Mucosa of descending colon (tissue), 3 donors: ENCODE results near the gene CYB5B. TPM values are rescaled to one million over a fixed set of nuclear protein-coding genes. Genes with fewer than 3 reads are reported as not detected.

Experiments
- ATAC-seq: fragments of 200-7000 bp; cut with Tn5 transposase; one replicate; pipeline ENCODE4 v1.9.1; 2020; ENCODE audit warnings: mild to moderate bottlenecking, moderate library complexity
- DNase-seq, 3 donors: peaks; one replicate each; pipeline ENCODE4 v3.0.0-alpha.2; 2020
- H3K36me3 ChIP-seq: fragments of 200-600 bp; one replicate; pipeline ENCODE4 v1.8.0; 2021; ENCODE audit warnings: low read depth, mild to moderate bottlenecking
- H3K4me1 ChIP-seq: fragments of 200-600 bp; one replicate; pipeline ENCODE4 v1.8.0; 2021; ENCODE audit warnings: low read depth, mild to moderate bottlenecking
- H3K4me3 ChIP-seq: fragments of 200-600 bp; one replicate; pipeline ENCODE4 v1.8.0; 2021; ENCODE audit warnings: mild to moderate bottlenecking
- H3K9me3 ChIP-seq: fragments of 200-600 bp; one replicate; pipeline ENCODE4 v1.8.0; 2021; ENCODE audit warnings: mild to moderate bottlenecking
- CTCF ChIP-seq: fragments of 200-600 bp; IDR thresholded peaks from one replicate; pipeline ENCODE4 v1.8.0; 2022; ENCODE audit warnings: antibody characterized with exemption, mild to moderate bottlenecking
- intact Hi-C, 2 donors: fragments of 100-400 bp; cut with DNase I in 1 of 2; cut with micrococcal nuclease in 1 of 2; formaldehyde crosslinking; loops; one replicate each; pipeline versions ENCODE4 v1.11.0 to v1.11.1; 2022; cut with DNase I, micrococcal nuclease
- total RNA-seq, 3 donors: library from RNA; stranded (reverse); fragmentation: NEBNext Ultra II Directional in 2 of 3; extraction: Animal tissue kit (Norgen Biotek cat#: 25700) in 2 of 3; gene quantifications; one replicate each; pipeline versions ENCODE4 v1.2.1 to v1.2.4, GENCODE V29; 2021 to 2023
- donor health status: DM: no; HTN: no; CAD: no; lungs with moderate emphysema.
- donor health status: DM: no; HTN: no; CAD: no.
- donor health status: DM: no; HTN: yes; CAD: no.

CYB5B gene
- total RNA-seq, 3 donors from 2014 or later, result 121 to 187 (median 159) TPM

- DNase-seq (no peak), ATAC-seq (no peak)
- Histone ChIP-seq H3K36me3 (no peaks in the 10 kb centered on the region), H3K9me3 (no peaks in the 10 kb centered on the region), H3K4me1 (no peaks in the 10 kb centered on the region), H3K4me3 (no peak overlapping the region)
- intact Hi-C loops, result no loop called here
- TF ChIP-seq CTCF, result no peak
These were observed 83.8 kb downstream of the CYB5B start for GRCh38 chr16:69508033-69508755.

GRCh38 chr16:69509125-69509524 lies 84.7 kb downstream of the CYB5B start:
- Histone ChIP-seq H3K9me3 (no peaks in the 10 kb centered on the region), H3K4me1 (no peaks in the 10 kb centered on the region), H3K36me3 (no peaks in the 10 kb centered on the region), H3K4me3 (no peak overlapping the region)
- no peak for DNase-seq
- intact Hi-C loops, result no loop called here
- no peak for ATAC-seq
- no peak for TF ChIP-seq CTCF

- no peak overlapping the region for H3K4me3 ChIP-seq
- no peaks in the 10 kb centered on the region for H3K4me1 ChIP-seq
- intact Hi-C loops, result no loop called here
- H3K36me3 ChIP-seq, result no peaks in the 10 kb centered on the region
- H3K9me3 ChIP-seq, result no peaks in the 10 kb centered on the region
- ATAC-seq, result no peak
- no peak for DNase-seq
- TF ChIP-seq CTCF, result no peak
These were observed 87.2 kb downstream of the CYB5B start for GRCh38 chr16:69511651-69512050.

- Histone ChIP-seq H3K36me3 (no peaks in the 10 kb centered on the region), H3K4me3 (no peak overlapping the region), H3K4me1 (no peaks in the 10 kb centered on the region), H3K9me3 (no peaks in the 10 kb centered on the region)
- intact Hi-C loops, result no loop called here
- DNase-seq (no peak), ATAC-seq (no peak)
- no peak for TF ChIP-seq CTCF
These were observed 89.0 kb downstream of the CYB5B start for GRCh38 chr16:69513180-69513966.

GRCh38 chr16:69514356-69514755 lies 89.9 kb downstream of the CYB5B start:
- no peaks in the 10 kb centered on the region for H3K9me3 ChIP-seq
- H3K4me1 ChIP-seq, result no peaks in the 10 kb centered on the region
- TF ChIP-seq CTCF, result no peak
- intact Hi-C loops, result no loop called here
- H3K4me3 ChIP-seq, result no peak overlapping the region
- no peaks in the 10 kb centered on the region for H3K36me3 ChIP-seq
- DNase-seq, result no peak
- ATAC-seq, result no peak

Other genes starting within 250 kb of the CYB5B start
- 10 to 100 TPM; 28.7 to 50.9 (median 34.0) TPM for gene SNTB2, start 237.5 kb upstream of the CYB5B start, total RNA-seq
- 10 to 100 TPM; 35.9 to 39.6 (median 36.3) TPM for gene VPS4A, start 113.3 kb upstream of the CYB5B start, total RNA-seq
- gene PDF, start 94.0 kb upstream of the CYB5B start, total RNA-seq, result 10 to 100 TPM in 1 of 3 donors, 1 to 10 TPM in 2; 9.0 to 14.8 (median 10.0) TPM
- 10 to 100 TPM; 35.6 to 38.3 (median 36.8) TPM for gene COG8, start 85.1 kb upstream of the CYB5B start, total RNA-seq
- 10 to 100 TPM; 20.1 to 25.1 (median 22.4) TPM for gene NIP7, start 84.8 kb upstream of the CYB5B start, total RNA-seq
- gene TMED6, start 72.8 kb upstream of the CYB5B start, total RNA-seq, result 10 to 100 TPM in 1 of 3 donors, 1 to 10 TPM in 2; 2.2 to 18.1 (median 2.3) TPM
- 10 to 100 TPM; 27.4 to 45.4 (median 35.1) TPM for gene TERF2, start 38.6 kb upstream of the CYB5B start, total RNA-seq
- 10 to 100 TPM; 29.1 to 48.4 (median 39.8) TPM for gene NFAT5, start 141.3 kb downstream of the CYB5B start, total RNA-seq